HEK293 (cell line): Measurements from ENCODE around the gene PHF5A.
A peak's percentile ranks its signal among the peaks of the same experiment; 100 is the strongest.

Experiments
- CTCF ChIA-PET: fragments of 350-600 bp; formaldehyde crosslinking; extraction: SDS; loops from one replicate; lab custom pipeline; 2021; ENCODE audit warnings: antibody characterized with exemption; lab: Yijun Ruan, JAX
- POLR2A ChIA-PET: fragments of 300-600 bp; formaldehyde crosslinking; extraction: SDS; loops from one replicate; lab custom pipeline; 2020; ENCODE audit warnings: antibody characterized with exemption, inconsistent platforms; lab: Yijun Ruan, JAX
- H3K27ac ChIP-seq: fragments of 200-500 bp; sonication (Bioruptor generic); 2 replicates; pipeline ENCODE4 v1.5.1; 2014; ENCODE audit warnings: low read depth, low read length, control low read depth, inconsistent platforms; ENCODE audit errors: extremely low read depth
- H3K36me3 ChIP-seq, 2 experiments: fragments of 200-500 bp in 1 of 2; sonication (Bioruptor generic) in 1 of 2; 1 replicate in 1 of 2; 2 replicates in 1 of 2; pipeline ENCODE4 v1.5.1; 2014 to 2017; ENCODE audit warnings: inconsistent platforms in 2 of 2, low read length in 2 of 2; ENCODE audit not compliant: control insufficient read depth in 2 of 2, insufficient read depth in 1 of 2
- H3K4me1 ChIP-seq: fragments of 200-500 bp; sonication (Bioruptor generic); 2 replicates; pipeline ENCODE4 v1.5.1; 2014; ENCODE audit warnings: mild to moderate bottlenecking, low read length, inconsistent platforms; ENCODE audit not compliant: control insufficient read depth, insufficient read depth
- H3K4me3 ChIP-seq: 2 replicates; pipeline ENCODE4 v1.5.1; 2011; ENCODE audit warnings: low read depth, mild to moderate bottlenecking, control low read depth, low read length, moderate library complexity
- H3K9me3 ChIP-seq: fragments of 200-500 bp; sonication (Bioruptor generic); 2 replicates; pipeline ENCODE4 v1.5.1; 2014; ENCODE audit warnings: low read depth, low read length, inconsistent platforms; ENCODE audit not compliant: control insufficient read depth, insufficient read depth
- CTCF ChIP-seq: fragments of 450-650 bp; formaldehyde crosslinking; IDR thresholded peaks from 2 replicates; pipeline ENCODE4 v1.5.1; 2016; ENCODE audit warnings: missing biosample characterization, missing genetic modification characterization
- HOXC10 ChIP-seq: sonication (generic); formaldehyde crosslinking; IDR thresholded peaks from 2 replicates; pipeline ENCODE4 v1.8.1; 2023; ENCODE audit warnings: mild to moderate bottlenecking, missing genetic modification reagents
- INSM2 ChIP-seq: fragments of 450-650 bp; formaldehyde crosslinking; IDR thresholded peaks from 2 replicates; pipeline ENCODE4 v1.5.1; 2016; ENCODE audit warnings: missing biosample characterization, missing genetic modification characterization
- KLF16 ChIP-seq: fragments of 450-650 bp; formaldehyde crosslinking; IDR thresholded peaks from 2 replicates; pipeline ENCODE4 v1.5.1; 2017; ENCODE audit warnings: missing biosample characterization, missing genetic modification characterization
- ZBTB10 ChIP-seq: fragments of 450-650 bp; formaldehyde crosslinking; IDR thresholded peaks from 2 replicates; pipeline ENCODE4 v1.5.1; 2016; ENCODE audit warnings: missing biosample characterization, missing genetic modification characterization
- ZBTB11 ChIP-seq: fragments of 450-650 bp; formaldehyde crosslinking; conservative IDR thresholded peaks from 2 replicates; pipeline ENCODE4 v1.5.1; 2016; ENCODE audit warnings: low read depth, missing biosample characterization, missing genetic modification characterization
- ZBTB20 ChIP-seq: fragments of 450-650 bp; formaldehyde crosslinking; IDR thresholded peaks from 2 replicates; pipeline ENCODE4 v1.5.1; 2016; ENCODE audit warnings: missing biosample characterization, missing genetic modification characterization
- ZFP37 ChIP-seq: fragments of 450-650 bp; formaldehyde crosslinking; IDR thresholded peaks from 2 replicates; pipeline ENCODE4 v1.5.1; 2016; ENCODE audit warnings: missing biosample characterization, missing genetic modification characterization
- ZNF335 ChIP-seq: fragments of 450-650 bp; formaldehyde crosslinking; conservative IDR thresholded peaks from 2 replicates; pipeline ENCODE4 v1.5.1; 2016; ENCODE audit warnings: missing biosample characterization, missing genetic modification characterization
- ZNF501 ChIP-seq: fragments of 450-650 bp; formaldehyde crosslinking; IDR thresholded peaks from 2 replicates; pipeline ENCODE4 v1.5.1; 2016; ENCODE audit warnings: missing biosample characterization, missing genetic modification characterization
- ZNF529 ChIP-seq: fragments of 450-650 bp; formaldehyde crosslinking; IDR thresholded peaks from 2 replicates; pipeline ENCODE4 v1.5.1; 2017; ENCODE audit warnings: missing genetic modification characterization, missing biosample characterization; ENCODE audit not compliant: insufficient replicate concordance
- ZNF561 ChIP-seq: fragments of 450-650 bp; IDR thresholded peaks from 2 replicates; pipeline ENCODE4 v1.5.1; 2018; ENCODE audit warnings: missing biosample characterization, missing genetic modification characterization, borderline replicate concordance
- ZNF76 ChIP-seq: fragments of 450-650 bp; formaldehyde crosslinking; IDR thresholded peaks from 2 replicates; pipeline ENCODE4; 2016; ENCODE audit warnings: low read depth, missing biosample characterization, missing genetic modification characterization, borderline replicate concordance
- ZNF777 ChIP-seq: fragments of 450-650 bp; formaldehyde crosslinking; IDR thresholded peaks from 2 replicates; pipeline ENCODE4 v1.5.1; 2017; ENCODE audit warnings: missing biosample characterization, missing genetic modification characterization, borderline replicate concordance
- ZSCAN18 ChIP-seq: fragments of 450-650 bp; formaldehyde crosslinking; IDR thresholded peaks from 2 replicates; pipeline ENCODE4 v1.5.1; 2016; ENCODE audit warnings: missing biosample characterization, missing genetic modification characterization

PHF5A gene

GRCh38 chr22:41469218-41469851 is 843 bp upstream of the PHF5A start:
- H3K9me3 ChIP-seq: no peaks in the 10 kb centered on the region
- H3K27ac ChIP-seq: peak overlapping the region; percentile 84; the same call in 1 of the 2 replicates
- ChIA-PET CTCF (interaction anchor here (0.7 to 3.5 kb wide), 4 partner anchors 10 to 66 kb away, joined by 3 to 17 read pairs (median 10); no protein-coding TSS in a partner anchor), POLR2A (interaction anchor here (0.5 to 8.2 kb wide), 23 partner anchors 9 to 241 kb away, joined by 3 to 214 read pairs (median 5); partner anchors contain the start of genes CSDC2, PMM1, TEF and TOB2)
- peak; percentile 59; the same call in 1 of the 2 replicates for TF ChIP-seq ZBTB11 (tag by site-specific recombination)
- peak; percentile 70; the same call in 1 of the 2 replicates for TF ChIP-seq ZFP37
- no peak for TF ChIP-seq ZNF529 (tag by site-specific recombination)
- no peak for TF ChIP-seq ZSCAN18 (tag by site-specific recombination)
- TF ChIP-seq HOXC10 (CRISPR knock-in tag): 0 out of 2 replicates have a peak, but pooled peaks have one; percentile 67
- TF ChIP-seq ZNF501: peak; percentile 76; the same call in 1 of the 2 replicates
- TF ChIP-seq ZBTB20 (tag by site-specific recombination): no peak
- TF ChIP-seq INSM2 (tag by site-specific recombination): no peak; the same call in 1 of the 2 replicates
- peak; percentile 44 for TF ChIP-seq ZNF335 (tag by site-specific recombination)
- TF ChIP-seq CTCF: peak; percentile 65
- TF ChIP-seq KLF16 (tag by site-specific recombination): no peak
- no peak for TF ChIP-seq ZBTB10
- TF ChIP-seq ZNF76: no peak
- no peak for TF ChIP-seq ZNF561
- no peak for TF ChIP-seq ZNF777 (tag by site-specific recombination)
- peaks cover 34 to 55% of the 10 kb centered on the region in 2 experiments for H3K36me3 ChIP-seq
- H3K4me3 ChIP-seq: peak overlapping the region; percentile 90
- H3K4me1 ChIP-seq: no peaks in the 10 kb centered on the region
